Skin of body (tissue), 2 donors: ENCODE measurements around the gene KATNAL1. TPM values are rescaled to one million over a fixed set of nuclear protein-coding genes. Genes with fewer than 3 reads are reported as not detected.

ENCODE experiments used
- DNase-seq: peaks from one replicate; lab custom pipeline; 2025; lab: John Stamatoyannopoulos, UW
- total RNA-seq: library from RNA; depleted of rRNA; stranded (reverse); fragments of >200 nt; gene quantifications from one replicate; pipeline ENCODE4 v1.2.3, GENCODE V29; 2014

KATNAL1 gene
- total RNA-seq, 1 donor from 2014 or later: 20.4 TPM

- DNase-seq: no peak
Measured at GRCh38 chr13:30332456-30333143, 25.2 kb upstream of the KATNAL1 start.

GRCh38 chr13:30331331-30331771 lies 24.0 kb upstream of the KATNAL1 start:
- DNase-seq: peak; percentile 37

GRCh38 chr13:30329009-30329585 lies 21.7 kb upstream of the KATNAL1 start:
- DNase-seq: no peak

GRCh38 chr13:30325668-30326067 lies 18.3 kb upstream of the KATNAL1 start:
- DNase-seq: no peak

GRCh38 chr13:30323524-30323923 lies 16.2 kb upstream of the KATNAL1 start:
- DNase-seq: no peak

- no peak for DNase-seq
Measured at GRCh38 chr13:30322428-30322827, 15.1 kb upstream of the KATNAL1 start.

- no peak for DNase-seq
Measured at GRCh38 chr13:30321256-30321655, 13.9 kb upstream of the KATNAL1 start.

GRCh38 chr13:30319655-30320054 lies 12.3 kb upstream of the KATNAL1 start:
- DNase-seq: no peak

- DNase-seq: no peak
Measured at GRCh38 chr13:30319130-30319529, 11.8 kb upstream of the KATNAL1 start.

GRCh38 chr13:30318026-30318425 lies 10.7 kb upstream of the KATNAL1 start:
- no peak for DNase-seq

- DNase-seq: no peak
Measured at GRCh38 chr13:30314562-30314961, 7.2 kb upstream of the KATNAL1 start.

GRCh38 chr13:30314069-30314468 lies 6.7 kb upstream of the KATNAL1 start:
- no peak for DNase-seq

GRCh38 chr13:30313311-30313710 lies 6.0 kb upstream of the KATNAL1 start:
- DNase-seq: no peak

- DNase-seq: no peak
Measured at GRCh38 chr13:30312904-30313303, 5.6 kb upstream of the KATNAL1 start.

- DNase-seq: no peak
Measured at GRCh38 chr13:30308548-30308947, 1.2 kb upstream of the KATNAL1 start.

GRCh38 chr13:30307971-30308290 lies 580 bp upstream of the KATNAL1 start:
- no peak for DNase-seq

- peak; percentile 87 for DNase-seq
Measured at GRCh38 chr13:30306762-30307193, 573 bp downstream of the KATNAL1 start.

- DNase-seq: no peak
Measured at GRCh38 chr13:30305456-30305970, 1.8 kb downstream of the KATNAL1 start.

GRCh38 chr13:30303269-30303668 lies 4.1 kb downstream of the KATNAL1 start:
- no peak for DNase-seq

GRCh38 chr13:30301827-30302226 lies 5.5 kb downstream of the KATNAL1 start:
- no peak for DNase-seq

GRCh38 chr13:30300596-30300995 lies 6.8 kb downstream of the KATNAL1 start:
- no peak for DNase-seq

GRCh38 chr13:30299786-30300185 lies 7.6 kb downstream of the KATNAL1 start:
- DNase-seq: no peak

- DNase-seq: no peak
Measured at GRCh38 chr13:30295116-30295515, 12.2 kb downstream of the KATNAL1 start.
